CD4-positive, alpha-beta T cell (primary cell): ENCODE measurements around the gene ATP11A. TPM values are rescaled to one million over a fixed set of nuclear protein-coding genes. Genes with fewer than 3 reads are reported as not detected.

Source experiments
- ATAC-seq: fragments of 200-7000 bp; cut with Tn5 transposase; one replicate; pipeline ENCODE4 v1.10.0; 2022; ENCODE audit warnings: mild to moderate bottlenecking; ENCODE audit not compliant: poor library complexity
- CTCF ChIA-PET: fragments of 350-600 bp; sonication (Branson Sonifier 250); formaldehyde crosslinking; loops from one replicate; lab custom pipeline; 2021; ENCODE audit warnings: antibody characterized with exemption, inconsistent platforms; lab: Charles Lee
- POLR2A ChIA-PET: fragments of 350-600 bp; sonication (Branson Sonifier 250); formaldehyde crosslinking; loops from one replicate; lab custom pipeline; 2021; ENCODE audit warnings: antibody characterized with exemption, inconsistent platforms; lab: Charles Lee
- DNase-seq, 14 experiments: peaks; one replicate each; pipeline ENCODE4 v3.0.0-alpha.2; 2013 to 2020; ENCODE audit warnings: mixed read lengths in 2 of 14
- H3K27ac ChIP-seq, 2 donors: one replicate each; pipeline versions ENCODE4 v1.5.1 to v1.7.0; 2013; ENCODE audit warnings: low read length in 2 of 2, low read depth in 1 of 2, mild to moderate bottlenecking in 1 of 2
- H3K27me3 ChIP-seq, 2 experiments: 1 replicate in 1 of 2; 2 replicates in 1 of 2; pipeline versions ENCODE4 v1.6.1 to v1.7.0; 2013; ENCODE audit warnings: low read length in 2 of 2, control low read depth in 1 of 2, mild to moderate bottlenecking in 1 of 2, moderate library complexity in 1 of 2; ENCODE audit not compliant: insufficient read depth in 2 of 2, control insufficient read depth in 1 of 2
- H3K36me3 ChIP-seq: one replicate; pipeline ENCODE4 v1.6.1; 2013; ENCODE audit warnings: low read length, control low read depth; ENCODE audit not compliant: insufficient read depth
- H3K4me1 ChIP-seq: one replicate; pipeline ENCODE4 v1.6.1; 2013; ENCODE audit warnings: low read length, control low read depth; ENCODE audit not compliant: insufficient read depth
- H3K4me3 ChIP-seq: one replicate; pipeline ENCODE4 v1.5.1; 2013; ENCODE audit warnings: mild to moderate bottlenecking, low read length, moderate library complexity
- H3K9me3 ChIP-seq, 2 experiments: 1 replicate in 1 of 2; 2 replicates in 1 of 2; pipeline versions ENCODE4 v1.6.1 to v1.7.0; 2013; ENCODE audit warnings: low read length in 2 of 2, mild to moderate bottlenecking in 2 of 2, control low read depth in 1 of 2, moderate library complexity in 1 of 2; ENCODE audit not compliant: control insufficient read depth in 1 of 2, insufficient read depth in 1 of 2
- H3K27ac Mint-ChIP-seq: one replicate; pipeline ENCODE4 v1.8.0; 2020; ENCODE audit warnings: mixed read lengths
- H3K27me3 Mint-ChIP-seq: one replicate; pipeline ENCODE4 v1.8.0; 2021; ENCODE audit warnings: mixed read lengths
- H3K36me3 Mint-ChIP-seq: one replicate; pipeline ENCODE4 v1.8.0; 2021; ENCODE audit warnings: low read depth, mixed read lengths
- H3K4me1 Mint-ChIP-seq: one replicate; pipeline ENCODE4 v1.8.0; 2021; ENCODE audit warnings: low read depth, mixed read lengths
- H3K4me3 Mint-ChIP-seq: one replicate; pipeline ENCODE4 v1.8.0; 2020; ENCODE audit warnings: mild to moderate bottlenecking, mixed read lengths
- H3K9me3 Mint-ChIP-seq: one replicate; pipeline ENCODE4 v1.8.0; 2020; ENCODE audit warnings: mixed read lengths
- CTCF ChIP-seq: fragments of 200-600 bp; IDR thresholded peaks from one replicate; pipeline ENCODE4 v1.8.0; 2022; ENCODE audit warnings: antibody characterized with exemption, mild to moderate bottlenecking
- intact Hi-C, 2 experiments: fragments of 100-400 bp; cut with DNase I in 1 of 2; cut with micrococcal nuclease in 1 of 2; formaldehyde crosslinking; loops; one replicate each; pipeline versions ENCODE4 v1.15.1 to v1.9.0; 2023 to 2025; cut with DNase I, micrococcal nuclease
- total RNA-seq, 174 experiments: library from RNA in 2 of 174; stranded (reverse) in 2 of 174; gene quantifications; one replicate each; pipeline ENCODE4 v1.2.3 and lab custom pipeline; 2021 to 2026

The ATP11A gene
- total RNA-seq, 2 experiments from 2014 or later: 56.7 to 66.8 TPM

- DNase-seq: no peak
- H3K4me1 Mint-ChIP-seq: peaks cover 32% of the 10 kb centered on the region
- peaks cover 37% of the 10 kb centered on the region for H3K4me1 ChIP-seq
- H3K4me3 ChIP-seq: no peak overlapping the region
- H3K9me3 Mint-ChIP-seq: no peaks in the 10 kb centered on the region
- no peak overlapping the region for H3K27ac ChIP-seq
- no peak for TF ChIP-seq CTCF
- ATAC-seq: no peak
- H3K27ac Mint-ChIP-seq: no peak overlapping the region
- H3K27me3 ChIP-seq: no peaks in the 10 kb centered on the region
- no peak overlapping the region for H3K4me3 Mint-ChIP-seq
- no peaks in the 10 kb centered on the region for H3K36me3 Mint-ChIP-seq
- no peaks in the 10 kb centered on the region for H3K9me3 ChIP-seq
- ChIA-PET POLR2A (no interaction called here), CTCF (no interaction called here)
- peaks cover 4% of the 10 kb centered on the region for H3K36me3 ChIP-seq
- intact Hi-C loops: no loop called here
- no peaks in the 10 kb centered on the region for H3K27me3 Mint-ChIP-seq
Observed at GRCh38 chr13:112728375-112729126, 38.7 kb downstream of the ATP11A start.

GRCh38 chr13:112729408-112729807 lies 39.6 kb downstream of the ATP11A start:
- Mint-ChIP-seq H3K27me3 (no peaks in the 10 kb centered on the region), H3K36me3 (no peaks in the 10 kb centered on the region), H3K4me1 (peaks cover 30% of the 10 kb centered on the region), H3K27ac (no peak overlapping the region), H3K9me3 (no peaks in the 10 kb centered on the region), H3K4me3 (no peak overlapping the region)
- intact Hi-C loops: no loop called here
- no peaks in the 10 kb centered on the region for H3K27me3 ChIP-seq
- H3K4me1 ChIP-seq: peaks cover 33% of the 10 kb centered on the region
- H3K27ac ChIP-seq: no peak overlapping the region
- CTCF ChIA-PET: no interaction called here
- ATAC-seq: no peak
- no peak for DNase-seq
- POLR2A ChIA-PET: no interaction called here
- no peak for TF ChIP-seq CTCF
- no peaks in the 10 kb centered on the region for H3K9me3 ChIP-seq
- H3K36me3 ChIP-seq: peaks cover 4% of the 10 kb centered on the region
- no peak overlapping the region for H3K4me3 ChIP-seq

- ChIA-PET CTCF (no interaction called here), POLR2A (no interaction called here)
- Histone ChIP-seq H3K4me3 (no peak overlapping the region), H3K27me3 (no peaks in the 10 kb centered on the region), H3K4me1 (peaks cover 25% of the 10 kb centered on the region), H3K9me3 (no peaks in the 10 kb centered on the region), H3K27ac (no peak overlapping the region), H3K36me3 (peaks cover 4% of the 10 kb centered on the region)
- no peaks in the 10 kb centered on the region for H3K9me3 Mint-ChIP-seq
- peaks cover 26% of the 10 kb centered on the region for H3K4me1 Mint-ChIP-seq
- no peak overlapping the region for H3K4me3 Mint-ChIP-seq
- H3K27ac Mint-ChIP-seq: no peak overlapping the region
- DNase-seq (no peak), ATAC-seq (no peak)
- no peaks in the 10 kb centered on the region for H3K36me3 Mint-ChIP-seq
- intact Hi-C loops: no loop called here
- H3K27me3 Mint-ChIP-seq: no peaks in the 10 kb centered on the region
- TF ChIP-seq CTCF: no peak
Observed at GRCh38 chr13:112730157-112730671, 40.4 kb downstream of the ATP11A start.
